ENCODE data around the gene HERC4. TPM values are rescaled to one million over a fixed set of nuclear protein-coding genes. Genes with fewer than 3 reads are reported as not detected.
"Not testable (repeated sequence)": the region's sequence is repeated elsewhere in the genome, so short reads cannot be mapped to it uniquely, and the experiment has no call there.

The HERC4 gene
- total RNA-seq, 1 experiment from 2014 or later: 95.2 TPM

GRCh38 chr10:68046642-68047041 is 28.4 kb downstream of the HERC4 start:
- Mint-ChIP-seq H3K4me3 (ENCODE audit: low read depth, unreplicated experiment) (no peak overlapping the region), H3K27me3 (ENCODE audit: unreplicated experiment) (no peaks in the 10 kb centered on the region), H3K36me3 (ENCODE audit: insufficient read depth, unreplicated experiment) (peaks cover 9% of the 10 kb centered on the region), H3K4me1 (ENCODE audit: low read depth, unreplicated experiment) (no peaks in the 10 kb centered on the region), H3K27ac (ENCODE audit: unreplicated experiment) (no peak overlapping the region), H3K9me3 (ENCODE audit: low read depth, unreplicated experiment) (no peaks in the 10 kb centered on the region)
- no TSS peak for BruUV-seq (replicated peaks)
- DNase-seq: no peak
- CTCF ChIA-PET: no interaction called here
- intact Hi-C loops (cut with micrococcal nuclease; ENCODE audit: unreplicated experiment): no loop called here
- no peak for TF ChIP-seq CTCF (IDR thresholded peaks at IDR 0.05; ENCODE audit: unreplicated experiment)

GRCh38 chr10:68043030-68043429 is 32.1 kb downstream of the HERC4 start:
- no peak overlapping the region for H3K27ac Mint-ChIP-seq (ENCODE audit: unreplicated experiment)
- CTCF ChIA-PET: no interaction called here
- H3K4me1 Mint-ChIP-seq (ENCODE audit: low read depth, unreplicated experiment): no peaks in the 10 kb centered on the region
- no peaks in the 10 kb centered on the region for H3K9me3 Mint-ChIP-seq (ENCODE audit: low read depth, unreplicated experiment)
- no peak overlapping the region for H3K4me3 Mint-ChIP-seq (ENCODE audit: low read depth, unreplicated experiment)
- no peak for DNase-seq
- no TSS peak for BruUV-seq (replicated peaks)
- no peaks in the 10 kb centered on the region for H3K27me3 Mint-ChIP-seq (ENCODE audit: unreplicated experiment)
- TF ChIP-seq CTCF (IDR thresholded peaks at IDR 0.05; ENCODE audit: unreplicated experiment): no peak
- intact Hi-C loops (cut with micrococcal nuclease; ENCODE audit: unreplicated experiment): no loop called here
- peaks cover 8% of the 10 kb centered on the region for H3K36me3 Mint-ChIP-seq (ENCODE audit: insufficient read depth, unreplicated experiment)

- Mint-ChIP-seq H3K36me3 (ENCODE audit: insufficient read depth, unreplicated experiment) (peaks cover 38% of the 10 kb centered on the region), H3K4me3 (ENCODE audit: low read depth, unreplicated experiment) (no peak overlapping the region), H3K27me3 (ENCODE audit: unreplicated experiment) (no peaks in the 10 kb centered on the region), H3K27ac (ENCODE audit: unreplicated experiment) (no peak overlapping the region), H3K9me3 (ENCODE audit: low read depth, unreplicated experiment) (no peaks in the 10 kb centered on the region), H3K4me1 (ENCODE audit: low read depth, unreplicated experiment) (no peaks in the 10 kb centered on the region)
- BruUV-seq (replicated peaks): no TSS peak
- no peak for TF ChIP-seq CTCF (IDR thresholded peaks at IDR 0.05; ENCODE audit: unreplicated experiment)
- no peak for DNase-seq
- intact Hi-C loops (cut with micrococcal nuclease; ENCODE audit: unreplicated experiment): no loop called here
- CTCF ChIA-PET: no interaction called here
Measured at GRCh38 chr10:68032113-68032512, 43.0 kb downstream of the HERC4 start.

- no peak overlapping the region for H3K4me3 Mint-ChIP-seq (ENCODE audit: low read depth, unreplicated experiment)
- no peaks in the 10 kb centered on the region for H3K27me3 Mint-ChIP-seq (ENCODE audit: unreplicated experiment)
- peaks cover 20% of the 10 kb centered on the region for H3K36me3 Mint-ChIP-seq (ENCODE audit: insufficient read depth, unreplicated experiment)
- no peaks in the 10 kb centered on the region for H3K4me1 Mint-ChIP-seq (ENCODE audit: low read depth, unreplicated experiment)
- H3K27ac Mint-ChIP-seq (ENCODE audit: unreplicated experiment): no peak overlapping the region
- no peak for DNase-seq
- intact Hi-C loops (cut with micrococcal nuclease; ENCODE audit: unreplicated experiment): no loop called here
- no peak for TF ChIP-seq CTCF (IDR thresholded peaks at IDR 0.05; ENCODE audit: unreplicated experiment)
- CTCF ChIA-PET: no interaction called here
- no TSS peak for BruUV-seq (replicated peaks)
- H3K9me3 Mint-ChIP-seq (ENCODE audit: low read depth, unreplicated experiment): no peaks in the 10 kb centered on the region
Measured at GRCh38 chr10:68027429-68027828, 47.7 kb downstream of the HERC4 start.

- no peaks in the 10 kb centered on the region for H3K9me3 Mint-ChIP-seq (ENCODE audit: low read depth, unreplicated experiment)
- TF ChIP-seq CTCF (IDR thresholded peaks at IDR 0.05; ENCODE audit: unreplicated experiment): no peak
- no peaks in the 10 kb centered on the region for H3K27me3 Mint-ChIP-seq (ENCODE audit: unreplicated experiment)
- no peaks in the 10 kb centered on the region for H3K4me1 Mint-ChIP-seq (ENCODE audit: low read depth, unreplicated experiment)
- no peak for DNase-seq
- H3K4me3 Mint-ChIP-seq (ENCODE audit: low read depth, unreplicated experiment): no peak overlapping the region
- peaks cover 48% of the 10 kb centered on the region for H3K36me3 Mint-ChIP-seq (ENCODE audit: insufficient read depth, unreplicated experiment)
- intact Hi-C loops (cut with micrococcal nuclease; ENCODE audit: unreplicated experiment): no loop called here
- no peak overlapping the region for H3K27ac Mint-ChIP-seq (ENCODE audit: unreplicated experiment)
- CTCF ChIA-PET: no interaction called here
- no TSS peak for BruUV-seq (replicated peaks)
Measured at GRCh38 chr10:68023292-68023691, 51.8 kb downstream of the HERC4 start.

- H3K9me3 Mint-ChIP-seq (ENCODE audit: low read depth, unreplicated experiment); H3K27ac Mint-ChIP-seq (ENCODE audit: unreplicated experiment); H3K4me3 Mint-ChIP-seq (ENCODE audit: low read depth, unreplicated experiment); H3K27me3 Mint-ChIP-seq (ENCODE audit: unreplicated experiment); DNase-seq; intact Hi-C loops (cut with micrococcal nuclease; ENCODE audit: unreplicated experiment); H3K4me1 Mint-ChIP-seq (ENCODE audit: low read depth, unreplicated experiment); BruUV-seq (replicated peaks): not testable (repeated sequence)
- H3K36me3 Mint-ChIP-seq (ENCODE audit: insufficient read depth, unreplicated experiment): peaks cover 44% of the 10 kb centered on the region
- CTCF ChIA-PET: interaction anchor here (0.7 kb wide), 1 partner anchor 192 kb away, joined by 3 read pairs; no protein-coding TSS in a partner anchor
Measured at GRCh38 chr10:68022324-68022723, 52.8 kb downstream of the HERC4 start.

Measured in Calu3 (cell line).